Brain microvascular endothelial cell (primary cell): Measurements from ENCODE around the gene SNTB2.

Experiments used
- DNase-seq: peaks from one replicate; pipeline ENCODE4 v3.0.0-alpha.2; 2020
- H3K27ac ChIP-seq: fragments of 250-450 bp; sonication (Bioruptor Pico); 2 replicates; pipeline ENCODE4 v1.5.1; 2020; ENCODE audit warnings: mild to moderate bottlenecking, moderate library complexity
- H3K27me3 ChIP-seq: fragments of 250-450 bp; sonication (Bioruptor Pico); replicated peaks from 2 replicates; pipeline ENCODE4 v1.5.1; 2020; ENCODE audit warnings: mild to moderate bottlenecking
- H3K36me3 ChIP-seq: fragments of 250-450 bp; sonication (Bioruptor Pico); replicated peaks from 2 replicates; pipeline ENCODE4 v1.5.1; 2020; ENCODE audit warnings: mild to moderate bottlenecking
- H3K4me3 ChIP-seq: 2 replicates; pipeline ENCODE4 v1.5.1; 2011; ENCODE audit warnings: low read depth, mild to moderate bottlenecking, control low read depth, low read length, moderate library complexity
- in situ Hi-C: cut with HindIII; loops from 2 replicates; pipeline ENCODE4 v1.10.0; 2017; ENCODE audit warnings: low sequenced_read_pairs, low pct_ligation_motif_present
- TF ChIP-seq, protein P1 (sequence below): IDR thresholded peaks from 2 replicates; pipeline ENCODE4 v1.5.1; 2011; ENCODE audit warnings: low read depth, mild to moderate bottlenecking, moderate library complexity, low read length, control low read depth, inconsistent platforms; ENCODE audit errors: missing control alignments

Gene SNTB2

DNA sequence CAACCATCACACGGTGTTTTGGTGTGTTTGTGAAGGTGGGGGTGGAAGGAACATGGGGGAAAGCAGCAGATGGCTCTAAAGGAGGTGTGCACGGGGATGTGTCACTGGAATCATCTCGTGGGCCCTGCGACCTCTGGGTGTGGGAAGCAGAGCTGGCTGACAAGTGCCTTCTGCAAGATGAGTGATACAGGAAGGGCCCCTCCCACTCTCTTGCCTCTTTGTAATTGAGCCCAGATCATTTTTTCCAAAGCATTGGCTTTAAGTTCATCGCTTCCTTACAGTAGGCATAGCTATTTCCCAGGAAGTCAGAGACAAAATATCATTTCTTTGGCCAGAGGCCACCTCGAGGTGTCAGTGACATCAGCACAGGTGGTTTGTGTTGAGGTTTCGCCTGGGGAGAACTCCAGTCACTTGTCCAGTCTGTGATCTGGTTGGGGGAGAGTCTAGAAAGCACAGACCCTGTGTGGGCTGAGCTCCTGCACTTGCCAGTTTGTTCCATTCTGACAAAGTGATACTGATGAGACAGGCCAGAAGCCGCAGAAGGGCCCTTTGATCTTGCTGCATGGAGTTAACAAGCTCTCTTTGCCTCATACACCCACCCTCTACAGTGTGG lies 20.6 kb upstream of the SNTB2 start:
- Histone ChIP-seq H3K4me3 (no peak overlapping the region), H3K36me3 (peaks cover 42% of the 10 kb centered on the region), H3K27me3 (no peaks in the 10 kb centered on the region), H3K27ac (peak overlapping the region; percentile 44)
- peak; percentile 28 for DNase-seq
- in situ Hi-C loops: no loop called here
- TF ChIP-seq, protein P1, sequence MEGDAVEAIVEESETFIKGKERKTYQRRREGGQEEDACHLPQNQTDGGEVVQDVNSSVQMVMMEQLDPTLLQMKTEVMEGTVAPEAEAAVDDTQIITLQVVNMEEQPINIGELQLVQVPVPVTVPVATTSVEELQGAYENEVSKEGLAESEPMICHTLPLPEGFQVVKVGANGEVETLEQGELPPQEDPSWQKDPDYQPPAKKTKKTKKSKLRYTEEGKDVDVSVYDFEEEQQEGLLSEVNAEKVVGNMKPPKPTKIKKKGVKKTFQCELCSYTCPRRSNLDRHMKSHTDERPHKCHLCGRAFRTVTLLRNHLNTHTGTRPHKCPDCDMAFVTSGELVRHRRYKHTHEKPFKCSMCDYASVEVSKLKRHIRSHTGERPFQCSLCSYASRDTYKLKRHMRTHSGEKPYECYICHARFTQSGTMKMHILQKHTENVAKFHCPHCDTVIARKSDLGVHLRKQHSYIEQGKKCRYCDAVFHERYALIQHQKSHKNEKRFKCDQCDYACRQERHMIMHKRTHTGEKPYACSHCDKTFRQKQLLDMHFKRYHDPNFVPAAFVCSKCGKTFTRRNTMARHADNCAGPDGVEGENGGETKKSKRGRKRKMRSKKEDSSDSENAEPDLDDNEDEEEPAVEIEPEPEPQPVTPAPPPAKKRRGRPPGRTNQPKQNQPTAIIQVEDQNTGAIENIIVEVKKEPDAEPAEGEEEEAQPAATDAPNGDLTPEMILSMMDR: no peak

DNA sequence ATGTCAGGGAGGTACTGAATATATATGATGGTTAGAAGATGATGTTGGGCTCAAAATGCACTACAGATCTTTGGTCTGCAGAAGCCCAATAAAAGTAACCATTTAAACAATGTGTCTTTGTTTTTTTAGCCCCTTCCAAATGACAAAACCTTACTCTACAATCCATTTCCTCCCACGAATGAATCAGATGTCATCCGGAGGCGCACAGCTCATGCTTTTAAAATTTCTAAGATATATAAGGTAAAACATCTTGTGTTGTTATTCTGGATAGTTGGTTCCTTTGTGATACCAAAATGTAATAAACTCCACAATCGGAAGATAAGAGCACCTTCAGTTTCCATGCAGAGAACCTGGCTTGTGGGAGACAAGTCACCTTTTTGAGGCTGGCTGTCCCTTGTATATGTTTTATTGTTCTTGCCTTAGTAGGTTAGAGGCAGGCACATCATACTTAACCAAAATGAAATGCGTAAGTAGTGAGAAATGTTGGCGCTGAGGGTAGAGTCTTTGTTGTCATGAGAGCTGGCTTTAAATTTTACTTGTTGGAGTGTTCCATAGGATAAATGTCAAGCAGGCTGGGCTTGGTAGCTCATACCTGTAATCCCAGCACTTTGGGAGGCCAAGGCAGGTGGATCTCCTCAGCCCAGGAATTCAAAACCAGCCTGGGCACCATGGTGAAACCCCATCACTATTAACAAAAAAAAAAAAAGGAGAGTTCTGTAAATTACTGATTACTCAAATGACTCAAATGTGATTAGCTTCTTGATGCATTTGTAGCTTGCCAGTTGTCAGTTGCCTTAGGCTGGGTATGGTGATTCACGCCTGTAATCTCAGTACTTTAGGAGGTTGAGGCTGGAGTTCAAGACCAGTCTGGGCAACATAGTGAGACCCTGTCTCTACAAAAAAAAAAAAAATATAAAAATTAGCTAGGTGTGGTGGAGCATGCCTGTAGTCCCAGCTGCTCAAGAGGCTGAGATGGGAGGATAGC lies 19.7 kb upstream of the SNTB2 start:
- peak overlapping the region; percentile 44 for H3K27ac ChIP-seq
- in situ Hi-C loops: no loop called here

GRCh38 chr16:69169051-69169450 lies 17.9 kb upstream of the SNTB2 start:
- DNase-seq: no peak
- H3K27ac ChIP-seq: no peak overlapping the region
- peaks cover 25% of the 10 kb centered on the region for H3K36me3 ChIP-seq
- no peaks in the 10 kb centered on the region for H3K27me3 ChIP-seq
- H3K4me3 ChIP-seq: no peak overlapping the region
- in situ Hi-C loops: no loop called here
- TF ChIP-seq, protein P1: no peak

More for the DNA sequence above, 19.7 kb upstream of the SNTB2 start:
- Histone ChIP-seq H3K36me3 (peaks cover 34% of the 10 kb centered on the region), H3K4me3 (no peak overlapping the region), H3K27me3 (no peaks in the 10 kb centered on the region)
- peak; percentile 27 for DNase-seq
- TF ChIP-seq, protein P1: no peak

DNA sequence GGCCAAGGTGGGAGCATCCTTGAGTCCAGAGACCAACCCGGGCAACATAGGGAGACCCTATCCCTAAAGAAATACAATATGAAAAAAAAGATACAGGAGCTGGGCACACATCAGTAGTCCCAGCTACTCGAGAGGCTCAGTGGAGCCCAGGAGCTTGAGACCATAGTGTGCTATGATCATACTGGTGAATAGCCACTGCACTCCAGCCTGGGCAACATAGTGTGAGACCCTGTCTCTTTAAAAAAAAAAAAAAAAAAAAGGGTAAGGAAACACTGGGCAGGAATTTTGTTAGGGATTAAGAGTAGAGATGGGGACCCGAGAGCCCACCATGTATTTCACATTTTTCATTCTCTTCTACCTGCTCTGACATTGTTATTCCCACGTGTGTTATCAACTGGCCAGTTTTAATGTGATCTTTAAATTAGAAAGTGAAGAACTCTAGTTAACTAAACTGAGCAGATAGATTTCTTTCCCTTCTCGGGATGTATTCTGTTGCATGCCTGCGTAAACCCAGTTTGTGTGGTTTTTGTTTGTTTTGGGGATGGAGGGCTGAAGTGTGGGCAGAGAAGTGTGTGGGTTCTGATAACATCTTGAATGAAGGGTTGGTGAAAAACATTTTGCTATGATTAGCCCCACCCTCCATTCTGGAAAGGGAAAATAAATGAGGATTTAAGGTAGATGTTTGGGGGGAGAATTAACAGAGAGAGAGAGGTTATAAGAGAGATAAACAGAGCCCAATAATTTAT lies 17.2 kb upstream of the SNTB2 start:
- H3K36me3 ChIP-seq: peaks cover 20% of the 10 kb centered on the region
- no peak for DNase-seq

DNA sequence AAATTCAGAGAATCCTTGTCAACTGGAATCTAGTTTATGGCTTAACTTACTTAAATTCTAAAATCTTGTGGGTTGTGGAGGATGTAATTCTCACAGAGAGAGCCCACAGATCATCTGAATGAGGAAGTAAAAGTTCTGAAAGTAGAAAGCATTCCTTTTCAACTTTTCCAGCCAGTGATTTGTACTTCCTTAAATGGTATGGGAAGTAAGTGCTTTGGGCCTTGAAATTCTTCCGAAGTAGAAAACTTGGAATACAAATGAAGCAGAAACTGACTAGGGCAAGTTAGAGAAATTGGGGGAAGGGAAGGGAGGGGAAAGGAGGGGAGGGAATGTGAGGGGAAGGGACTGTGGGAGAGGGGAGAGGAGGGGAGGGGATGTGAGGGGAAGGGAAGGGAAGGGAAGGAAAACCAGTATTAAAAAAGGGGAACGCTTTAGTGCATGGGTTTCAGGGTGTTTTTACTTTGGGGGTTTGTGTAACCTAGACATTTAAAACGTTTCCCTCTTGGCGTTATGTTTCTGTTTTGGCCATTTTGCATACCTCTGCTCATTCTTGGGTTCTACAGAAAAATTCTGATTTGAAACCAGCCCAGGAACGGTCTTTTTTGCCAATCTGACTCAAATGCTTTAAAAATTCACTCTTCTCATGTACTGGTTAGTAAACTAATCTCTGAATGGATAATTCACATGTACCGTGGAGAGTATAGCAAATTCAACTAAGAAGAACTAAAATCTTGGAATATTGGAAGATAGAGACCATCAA lies 15.5 kb upstream of the SNTB2 start:
- peaks cover 11% of the 10 kb centered on the region for H3K36me3 ChIP-seq
- no peaks in the 10 kb centered on the region for H3K27me3 ChIP-seq
- in situ Hi-C loops: no loop called here
- H3K4me3 ChIP-seq: no peak overlapping the region
- TF ChIP-seq, protein P1: no peak
- DNase-seq: no peak
- H3K27ac ChIP-seq: no peak overlapping the region

More for the DNA sequence above, 17.2 kb upstream of the SNTB2 start:
- no peak overlapping the region for H3K4me3 ChIP-seq
- in situ Hi-C loops: no loop called here
- H3K27me3 ChIP-seq: no peaks in the 10 kb centered on the region
- TF ChIP-seq, protein P1: no peak
- H3K27ac ChIP-seq: no peak overlapping the region
